ENCODE measurements around the gene PTPRG.

PTPRG gene

GRCh38 chr3:62096521-62096920, 535.1 kb downstream of the PTPRG start:
- TF ChIP-seq TAF1 (IDR thresholded peaks at IDR 0.05; ENCODE audit: low read depth) (no peak), FOXM1 (IDR thresholded peaks at IDR 0.05; ENCODE audit: borderline replicate concordance, low read depth) (no peak), ZBTB7A (IDR thresholded peaks at IDR 0.05; ENCODE audit: low read depth) (no peak), CREB1 (IDR thresholded peaks at IDR 0.05; ENCODE audit: low read depth) (no peak), REST (IDR thresholded peaks at IDR 0.05; ENCODE audit: low read depth) (no peak)

DNA sequence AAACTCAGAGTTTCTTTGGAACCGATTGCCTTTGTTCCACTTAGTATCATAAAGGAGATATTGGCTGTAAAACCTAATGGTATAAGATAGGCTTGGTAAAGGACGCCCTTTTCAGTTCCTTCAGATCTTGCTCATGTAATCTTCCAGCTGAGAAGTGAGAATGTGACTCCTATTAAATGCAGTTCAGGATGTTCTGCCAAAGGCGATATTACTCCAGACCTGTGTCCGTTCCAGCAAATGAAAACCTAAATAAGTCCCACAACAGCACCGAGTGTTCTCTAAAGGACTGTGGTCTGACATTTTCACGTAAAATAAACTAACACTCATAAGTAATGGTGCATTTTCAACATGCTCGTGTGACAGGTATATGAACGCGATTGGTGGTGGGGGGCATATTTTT, 535.8 kb downstream of the PTPRG start:
- TF ChIP-seq TCF12 (IDR thresholded peaks at IDR 0.05; ENCODE audit: low read depth): no peak

GRCh38 chr3:62098646-62099365, 537.4 kb downstream of the PTPRG start:
- no peak for TF ChIP-seq TEAD4 (IDR thresholded peaks at IDR 0.05)
- no peak for TF ChIP-seq ZBTB7A (IDR thresholded peaks at IDR 0.05; ENCODE audit: low read depth)
- no peak for TF ChIP-seq FOXM1 (IDR thresholded peaks at IDR 0.05; ENCODE audit: borderline replicate concordance, low read depth)
- TF ChIP-seq YY1 (IDR thresholded peaks at IDR 0.05; ENCODE audit: low read depth): no peak
- TF ChIP-seq NFIC (IDR thresholded peaks at IDR 0.05): no peak
- no peak for TF ChIP-seq RAD21 (IDR thresholded peaks at IDR 0.05; ENCODE audit: low read depth)
- TF ChIP-seq REST (IDR thresholded peaks at IDR 0.05; ENCODE audit: low read depth): no peak
- no peak for TF ChIP-seq CEBPB (IDR thresholded peaks at IDR 0.05)
- TF ChIP-seq CREB1 (IDR thresholded peaks at IDR 0.05; ENCODE audit: low read depth): no peak
- no peak for TF ChIP-seq TCF12 (IDR thresholded peaks at IDR 0.05; ENCODE audit: low read depth)

DNA sequence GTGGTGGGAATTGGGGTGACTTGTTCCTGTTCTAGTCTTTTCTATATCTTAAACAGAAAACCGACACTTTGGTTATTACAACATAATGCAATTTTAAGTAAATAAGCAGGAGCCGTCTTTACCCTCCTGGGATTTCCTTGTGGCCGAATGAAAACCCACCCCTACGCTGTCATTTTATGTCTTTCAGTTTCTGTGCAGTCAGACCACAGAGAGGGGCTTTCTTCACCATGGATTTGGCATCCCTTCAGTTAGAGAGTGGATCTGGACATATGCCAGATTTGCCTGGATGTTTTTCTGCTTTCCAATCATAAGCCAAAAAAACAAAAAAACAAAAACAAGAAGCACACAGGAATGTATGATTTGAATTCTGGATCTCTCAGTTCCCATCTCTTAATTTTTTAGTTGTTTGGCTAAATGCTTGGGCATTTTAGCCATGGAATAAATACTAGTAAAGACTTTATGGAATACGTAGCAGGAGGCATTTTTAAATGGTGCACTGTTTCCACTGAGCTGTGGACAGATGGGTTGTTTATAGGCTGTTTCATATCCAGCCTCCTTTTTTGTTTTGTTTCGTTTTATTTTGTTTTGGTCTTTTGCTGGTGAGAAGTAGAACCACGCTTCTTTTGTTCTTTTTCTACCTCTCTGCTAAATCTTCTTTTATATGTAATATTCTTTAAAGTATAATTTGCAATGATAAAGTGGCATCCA, 539.1 kb downstream of the PTPRG start:
- no peak for TF ChIP-seq FOXM1 (IDR thresholded peaks at IDR 0.05; ENCODE audit: borderline replicate concordance, low read depth)
- TF ChIP-seq ZBTB7A (IDR thresholded peaks at IDR 0.05; ENCODE audit: low read depth): no peak
- TF ChIP-seq, protein P1, sequence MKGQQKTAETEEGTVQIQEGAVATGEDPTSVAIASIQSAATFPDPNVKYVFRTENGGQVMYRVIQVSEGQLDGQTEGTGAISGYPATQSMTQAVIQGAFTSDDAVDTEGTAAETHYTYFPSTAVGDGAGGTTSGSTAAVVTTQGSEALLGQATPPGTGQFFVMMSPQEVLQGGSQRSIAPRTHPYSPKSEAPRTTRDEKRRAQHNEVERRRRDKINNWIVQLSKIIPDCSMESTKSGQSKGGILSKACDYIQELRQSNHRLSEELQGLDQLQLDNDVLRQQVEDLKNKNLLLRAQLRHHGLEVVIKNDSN (IDR thresholded peaks at IDR 0.05): no peak
- no peak for TF ChIP-seq CEBPB (IDR thresholded peaks at IDR 0.05)
- no peak for TF ChIP-seq NFIC (IDR thresholded peaks at IDR 0.05)
- TF ChIP-seq TEAD4 (IDR thresholded peaks at IDR 0.05): no peak
- no peak for TF ChIP-seq TAF1 (IDR thresholded peaks at IDR 0.05; ENCODE audit: low read depth)
- TF ChIP-seq RAD21 (IDR thresholded peaks at IDR 0.05; ENCODE audit: low read depth): no peak
- TF ChIP-seq MAX (IDR thresholded peaks at IDR 0.05): no peak

DNA sequence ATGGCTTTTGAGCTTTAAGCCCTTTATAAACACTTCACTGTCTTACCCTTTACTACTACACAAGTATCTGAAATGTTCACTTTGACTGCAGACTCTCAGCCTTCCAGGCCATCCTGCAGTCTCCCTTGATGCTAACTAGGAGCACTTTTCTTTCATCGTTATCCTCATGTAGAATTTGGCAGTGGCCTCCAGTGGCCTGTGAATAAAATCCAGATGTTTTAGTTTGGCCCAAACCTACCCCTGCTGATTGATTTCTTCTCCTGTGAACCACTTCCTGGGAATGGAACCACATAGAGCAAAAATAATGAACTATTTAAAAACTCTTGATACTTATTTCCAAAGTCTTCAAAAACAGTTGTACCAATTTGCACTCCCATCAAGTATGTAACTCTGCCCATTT, 540.1 kb downstream of the PTPRG start:
- TF ChIP-seq MAX (IDR thresholded peaks at IDR 0.05) (no peak), YY1 (IDR thresholded peaks at IDR 0.05; ENCODE audit: low read depth) (no peak), TCF12 (IDR thresholded peaks at IDR 0.05; ENCODE audit: low read depth) (no peak), TAF1 (IDR thresholded peaks at IDR 0.05; ENCODE audit: low read depth) (no peak), CREB1 (IDR thresholded peaks at IDR 0.05; ENCODE audit: low read depth) (no peak), ZBTB7A (IDR thresholded peaks at IDR 0.05; ENCODE audit: low read depth) (no peak)
- TF ChIP-seq, protein P1 (IDR thresholded peaks at IDR 0.05): no peak

DNA sequence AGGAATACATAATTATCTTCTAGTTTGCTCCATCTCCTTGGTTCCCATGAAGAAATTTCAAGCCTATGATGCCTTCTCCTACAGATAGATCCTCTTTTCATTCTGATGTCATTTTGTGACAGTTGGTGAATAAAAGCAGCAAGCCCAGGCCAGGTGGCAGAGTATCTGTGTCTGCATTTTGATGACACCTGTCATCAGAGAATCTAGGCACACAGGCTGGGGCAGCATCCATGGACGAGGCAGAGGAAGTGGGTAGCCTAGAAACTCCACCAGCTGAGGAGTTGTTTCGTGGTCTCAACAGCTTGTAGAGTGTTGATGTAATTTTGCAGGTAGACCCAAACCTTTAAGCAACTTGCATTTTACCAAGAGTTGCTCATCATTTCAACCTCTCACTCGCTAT, 542.2 kb downstream of the PTPRG start:
- TF ChIP-seq ZBTB7A (IDR thresholded peaks at IDR 0.05; ENCODE audit: low read depth) (no peak), EGR1 (IDR thresholded peaks at IDR 0.05) (no peak), REST (IDR thresholded peaks at IDR 0.05; ENCODE audit: low read depth) (no peak), MAX (IDR thresholded peaks at IDR 0.05) (no peak), TCF12 (IDR thresholded peaks at IDR 0.05; ENCODE audit: low read depth) (no peak)
